ENCODE measurements around the gene MICALL2. TPM values are rescaled to one million over a fixed set of nuclear protein-coding genes. Genes with fewer than 3 reads are reported as not detected.

The MICALL2 gene
- 1 to 10 TPM; 2.0 to 2.1 TPM for total RNA-seq

DNA sequence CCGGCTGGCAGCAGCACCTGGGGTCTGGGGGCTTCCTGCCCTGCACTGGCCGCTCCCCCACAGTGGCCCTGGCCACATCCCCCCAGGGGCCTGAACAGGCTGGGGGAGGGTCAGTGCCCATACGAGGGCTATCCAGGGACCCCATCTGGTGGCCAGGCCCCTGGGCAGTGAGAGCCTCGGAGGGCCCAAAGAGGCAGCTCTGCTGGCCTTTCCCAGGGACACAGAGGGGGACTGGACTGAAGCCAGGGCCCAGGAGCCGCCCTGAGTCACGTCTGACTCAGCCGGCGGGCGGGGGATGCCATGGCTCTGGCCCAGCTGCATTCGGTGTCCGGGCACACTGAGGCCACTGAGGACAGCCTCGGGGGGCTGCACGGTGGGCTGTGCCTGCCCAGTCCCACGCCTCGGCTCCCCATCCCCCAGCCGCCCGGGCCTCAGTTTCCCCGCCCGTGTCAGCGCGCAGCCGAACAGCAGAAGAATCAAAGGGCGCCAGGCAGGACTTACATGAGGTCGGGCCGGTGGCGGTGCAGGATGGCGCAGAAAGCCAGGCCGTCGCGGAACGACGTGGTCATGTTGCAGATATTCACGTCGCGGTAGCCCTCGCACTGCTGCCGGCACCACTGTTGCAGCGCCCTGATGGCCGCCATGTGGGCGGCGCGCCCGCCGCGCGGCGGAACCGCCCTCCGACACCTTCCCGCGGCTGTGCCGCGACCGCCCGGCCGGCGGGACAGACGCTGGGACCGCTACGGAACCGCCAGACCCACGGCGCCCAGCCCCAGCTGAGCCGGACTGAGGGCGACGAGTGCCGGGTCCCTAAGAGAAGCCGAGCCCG lies at the start of gene MICALL2:
MICALL2 (minus strand) TSS at position 788 of the 829 bp plus-strand sequence; CDS start at position 644, 144 bp downstream.
- no peaks in the 10 kb centered on the region for H3K9me3 Mint-ChIP-seq
- H3K4me1 Mint-ChIP-seq (ENCODE audit: low read depth in 2 of 2) = peaks cover 4 to 13% of the 10 kb centered on the region in 2 donors
- ATAC-seq (peak in 1 of 2 donors; percentile 31), DNase-seq (ENCODE audit: low spot score) (peak; percentile 74)
- no peak within 1 kb of the TSS for H3K27ac Mint-ChIP-seq
- H3K36me3 Mint-ChIP-seq = no peaks in the 10 kb centered on the region
- H3K4me3 Mint-ChIP-seq = peak within 1 kb of the TSS; percentile 54
- no peaks in the 10 kb centered on the region for H3K27me3 Mint-ChIP-seq

DNA sequence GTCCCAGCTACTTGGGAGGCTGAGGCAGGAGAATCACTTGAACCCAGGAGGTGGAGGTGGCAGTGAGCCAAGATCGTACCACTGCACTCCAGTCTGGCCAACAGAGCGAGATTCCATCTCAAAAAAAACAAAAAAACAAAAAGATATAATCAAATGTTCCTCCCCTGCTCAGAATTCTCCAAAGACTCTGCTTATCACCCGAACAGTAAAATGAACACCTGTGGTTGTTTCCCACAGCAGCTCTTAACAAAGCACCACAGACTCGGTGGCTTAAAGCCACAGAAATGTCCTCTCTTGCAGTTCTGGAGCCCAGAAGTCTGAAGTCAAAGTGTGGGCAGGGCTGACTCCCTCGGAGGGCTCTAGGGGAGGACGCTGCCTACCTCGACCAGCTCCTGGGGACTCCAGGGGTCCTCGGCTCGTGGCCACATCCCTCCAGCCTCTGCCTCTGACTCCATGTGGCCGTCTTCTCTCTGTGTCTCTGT lies 49.0 kb upstream of the MICALL2 start:
- peaks cover 6 to 18% of the 10 kb centered on the region in 2 donors for H3K27me3 Mint-ChIP-seq
- H3K4me3 Mint-ChIP-seq = no peak overlapping the region
- H3K27ac Mint-ChIP-seq = no peak overlapping the region

DNA sequence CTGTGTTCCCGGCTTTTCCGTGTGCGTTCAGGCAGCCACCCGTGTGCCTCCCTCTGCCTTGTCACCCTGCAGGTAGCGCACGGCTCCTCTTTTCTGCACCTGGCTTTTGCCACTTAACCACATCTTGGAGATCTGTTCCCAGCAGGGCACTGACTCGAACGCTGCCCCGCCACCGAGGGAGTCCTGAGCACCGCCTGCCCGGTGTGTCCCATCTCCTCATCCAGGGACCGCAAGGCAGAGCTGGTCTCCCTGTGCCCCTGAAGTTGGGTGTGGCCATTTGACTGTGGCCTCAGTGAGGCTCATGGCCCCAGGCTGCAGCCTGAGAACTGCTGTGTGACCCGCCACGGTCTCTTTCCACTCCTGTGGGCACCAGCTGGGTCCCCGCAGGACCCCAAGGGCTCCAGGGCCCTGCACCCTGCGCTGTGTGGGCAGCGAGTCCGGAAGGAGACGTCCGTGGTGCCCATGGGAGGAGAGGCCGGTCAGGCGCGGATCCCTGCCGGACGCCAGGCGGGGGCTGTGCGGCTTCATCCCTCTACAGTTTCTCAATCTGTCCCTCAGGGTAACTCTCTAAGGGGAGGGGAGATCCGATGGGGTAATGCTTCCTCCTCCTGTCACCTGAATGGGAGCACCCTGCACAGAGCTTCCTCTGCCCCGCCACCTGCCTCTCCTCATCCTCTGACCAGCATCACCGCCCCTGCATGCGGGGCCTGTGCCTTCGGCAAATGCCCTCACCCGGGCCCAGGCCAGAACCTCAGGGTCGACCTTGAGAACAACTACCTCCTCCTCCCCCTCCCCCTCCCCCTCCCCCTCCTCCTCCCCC lies 46.7 kb upstream of the MICALL2 start:
- DNase-seq (ENCODE audit: low spot score) (no peak), ATAC-seq (no peak)
- Mint-ChIP-seq H3K9me3 (no peaks in the 10 kb centered on the region), H3K36me3 (peaks cover 6% of the 10 kb centered on the region), H3K4me1 (ENCODE audit: low read depth in 2 of 2) (peaks cover 18 to 28% of the 10 kb centered on the region in 2 donors), H3K27me3 (peaks cover 6 to 10% of the 10 kb centered on the region in 2 donors), H3K4me3 (peak overlapping the region; percentile 80), H3K27ac (no peak overlapping the region)

More for the DNA sequence above, 49.0 kb upstream of the MICALL2 start:
- no peaks in the 10 kb centered on the region for H3K9me3 Mint-ChIP-seq
- no peak for DNase-seq (ENCODE audit: low spot score)
- H3K36me3 Mint-ChIP-seq = no peaks in the 10 kb centered on the region
- ATAC-seq = no peak
- H3K4me1 Mint-ChIP-seq (ENCODE audit: low read depth in 2 of 2) = peaks cover 3 to 13% of the 10 kb centered on the region in 2 donors

DNA sequence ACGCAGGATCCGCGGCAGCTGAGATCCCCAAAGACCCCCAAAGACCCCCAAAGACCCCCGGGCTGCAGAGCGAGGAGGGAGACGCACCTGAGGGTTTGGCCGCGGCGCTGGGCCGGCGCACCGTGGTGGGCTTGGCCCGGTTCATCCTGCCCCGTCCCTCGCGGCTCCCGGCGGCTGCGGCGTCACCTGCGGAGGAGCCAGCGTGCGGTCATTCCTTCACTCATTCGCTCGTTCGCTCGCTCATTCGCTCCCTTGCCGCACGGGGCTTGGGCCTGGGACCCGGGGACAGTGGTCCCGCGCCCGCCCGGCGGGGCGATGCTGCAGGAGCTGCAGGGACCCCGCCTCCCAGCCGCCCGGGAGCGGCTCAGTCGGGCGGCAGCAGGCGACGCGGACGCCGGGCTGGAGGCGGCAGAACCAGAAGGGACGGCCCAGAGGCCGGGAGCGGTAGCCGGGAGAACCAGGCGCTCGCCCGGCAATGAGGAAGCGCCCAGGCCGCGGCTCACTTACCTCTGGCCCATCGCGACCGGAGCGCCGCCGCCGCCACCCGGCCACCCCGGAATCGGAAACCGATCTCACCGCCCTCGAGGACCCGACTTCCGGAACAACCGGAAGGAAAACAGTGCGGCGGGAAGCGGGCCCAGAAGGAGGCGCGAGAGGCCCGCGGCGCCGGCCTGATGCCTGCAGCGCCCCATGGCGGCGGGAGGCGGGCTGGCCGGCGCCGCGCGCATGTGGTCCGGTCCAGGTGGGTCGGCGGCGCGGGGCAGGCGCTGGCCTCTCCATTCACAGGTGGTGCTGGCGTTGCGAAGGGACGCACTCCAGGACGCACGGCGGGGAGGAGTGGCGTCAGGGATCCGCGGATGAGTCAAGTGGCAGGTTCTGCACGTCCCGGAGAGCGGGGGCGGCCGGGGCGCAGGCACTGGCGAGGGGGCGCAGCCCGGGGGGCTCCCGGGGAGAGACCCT lies 44.8 kb upstream of the MICALL2 start, which contains the start of gene INTS1:
INTS1 (minus strand) TSS at position 574 of the 960 bp plus-strand sequence; CDS start at position 145, 429 bp downstream.
- Mint-ChIP-seq H3K27me3 (peaks cover 6 to 10% of the 10 kb centered on the region in 2 donors), H3K36me3 (peaks cover 6% of the 10 kb centered on the region), H3K27ac (peak within 1 kb of the TSS; percentile 78 to 84), H3K9me3 (no peaks in the 10 kb centered on the region), H3K4me1 (ENCODE audit: low read depth in 2 of 2) (peaks cover 18 to 34% of the 10 kb centered on the region in 2 donors), H3K4me3 (peak within 1 kb of the TSS; percentile 91)
- ATAC-seq (peak; percentile 97), DNase-seq (ENCODE audit: low spot score) (peak; percentile 93)

DNA sequence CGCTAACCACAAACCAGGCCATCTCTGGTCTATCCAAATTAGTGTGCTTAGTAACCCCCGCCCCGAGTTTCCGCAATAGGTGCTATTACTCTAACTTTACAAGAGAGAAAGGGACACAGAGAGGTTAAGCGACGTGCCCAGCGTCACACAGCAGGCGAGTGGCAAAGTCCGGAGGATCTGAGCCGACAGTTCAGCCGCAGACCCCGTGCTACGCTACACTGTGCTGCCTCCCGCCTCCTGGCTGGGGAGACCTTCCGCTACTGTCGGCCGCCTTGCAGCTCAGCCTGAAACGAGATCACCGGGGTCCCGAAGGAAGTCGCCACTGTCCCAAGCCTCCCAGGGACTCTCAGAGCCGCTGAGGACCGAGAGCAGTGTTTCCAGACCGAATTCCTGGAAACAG lies 44.1 kb upstream of the MICALL2 start:
- Mint-ChIP-seq H3K27me3 (peaks cover 6 to 7% of the 10 kb centered on the region in 2 donors), H3K4me3 (peak overlapping the region; percentile 91), H3K36me3 (peaks cover 6% of the 10 kb centered on the region), H3K4me1 (ENCODE audit: low read depth in 2 of 2) (peaks cover 18 to 32% of the 10 kb centered on the region in 2 donors), H3K9me3 (no peaks in the 10 kb centered on the region), H3K27ac (peak overlapping the region; percentile 78 to 84)
- ATAC-seq (no peak), DNase-seq (ENCODE audit: low spot score) (no peak)

DNA sequence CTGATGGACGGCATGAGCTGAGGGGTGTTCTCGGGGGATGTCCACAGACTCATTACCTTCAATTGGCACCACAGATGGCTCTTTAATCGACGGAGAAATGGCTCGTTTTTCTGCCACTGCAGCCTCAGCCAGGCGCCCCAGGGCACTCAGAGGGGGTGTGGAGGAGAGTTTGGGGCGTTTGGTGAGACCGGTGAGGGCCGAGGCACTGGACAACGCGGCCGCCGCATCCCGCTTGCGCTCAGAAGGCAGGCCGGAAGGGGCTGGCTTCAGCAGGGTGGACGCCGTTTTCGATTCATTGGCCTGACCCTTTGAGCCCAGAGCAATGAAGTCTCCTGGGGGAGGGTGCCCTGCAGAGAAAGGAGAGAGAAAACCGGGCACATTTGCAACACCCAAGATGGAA lies 43.6 kb upstream of the MICALL2 start:
- ATAC-seq (no peak), DNase-seq (ENCODE audit: low spot score) (no peak)
- Mint-ChIP-seq H3K36me3 (peaks cover 6% of the 10 kb centered on the region), H3K9me3 (no peaks in the 10 kb centered on the region), H3K27me3 (peaks cover 6 to 7% of the 10 kb centered on the region in 2 donors), H3K27ac (peak overlapping the region; percentile 78 to 84), H3K4me1 (ENCODE audit: low read depth in 2 of 2) (peaks cover 18 to 31% of the 10 kb centered on the region in 2 donors), H3K4me3 (peak overlapping the region; percentile 91)

DNA sequence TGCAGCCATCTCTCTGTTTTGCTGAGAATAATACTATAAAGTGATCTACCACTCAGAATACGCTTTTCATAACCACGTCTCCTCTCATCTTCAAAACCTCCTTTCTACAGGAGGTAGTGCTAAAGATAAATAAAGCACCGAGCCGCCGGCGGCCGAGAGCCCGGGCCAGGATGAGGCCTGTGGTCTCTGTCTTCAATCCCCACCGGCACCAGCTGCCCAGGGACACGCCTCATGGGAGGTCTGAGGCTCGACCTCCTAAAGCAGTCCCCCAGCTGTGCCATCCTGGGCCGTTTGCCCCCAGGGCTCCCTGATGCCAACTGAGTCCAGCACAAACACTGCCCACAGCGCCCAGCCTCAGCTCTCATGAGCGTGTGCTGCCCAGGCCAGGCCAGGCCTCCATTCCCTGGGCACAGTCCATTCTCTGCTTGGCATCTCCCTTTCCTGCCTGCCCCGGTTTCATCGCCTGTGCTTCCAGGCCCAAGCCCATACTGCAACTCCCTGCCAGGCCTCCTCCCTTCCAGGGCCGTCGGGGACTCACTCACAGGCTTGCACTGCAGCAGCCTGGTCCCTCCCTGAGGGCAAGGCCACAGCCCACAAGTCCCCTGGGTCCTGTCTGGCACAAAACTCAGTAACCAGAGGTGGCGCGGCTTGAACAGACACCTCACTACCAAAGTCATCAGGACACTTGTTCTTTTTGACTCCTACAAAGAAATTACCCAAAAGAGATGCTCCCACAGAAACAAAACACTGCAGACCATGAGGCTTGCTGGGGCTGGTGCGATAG lies 42.4 kb upstream of the MICALL2 start:
- DNase-seq (ENCODE audit: low spot score) (no peak), ATAC-seq (no peak)
- Mint-ChIP-seq H3K9me3 (no peaks in the 10 kb centered on the region), H3K4me3 (peak overlapping the region; percentile 91), H3K36me3 (peaks cover 6% of the 10 kb centered on the region), H3K27me3 (peaks cover 2 to 4% of the 10 kb centered on the region in 2 donors), H3K27ac (peak overlapping the region in 1 of 2 donors; percentile 78), H3K4me1 (ENCODE audit: low read depth in 2 of 2) (peaks cover 18 to 27% of the 10 kb centered on the region in 2 donors)

DNA sequence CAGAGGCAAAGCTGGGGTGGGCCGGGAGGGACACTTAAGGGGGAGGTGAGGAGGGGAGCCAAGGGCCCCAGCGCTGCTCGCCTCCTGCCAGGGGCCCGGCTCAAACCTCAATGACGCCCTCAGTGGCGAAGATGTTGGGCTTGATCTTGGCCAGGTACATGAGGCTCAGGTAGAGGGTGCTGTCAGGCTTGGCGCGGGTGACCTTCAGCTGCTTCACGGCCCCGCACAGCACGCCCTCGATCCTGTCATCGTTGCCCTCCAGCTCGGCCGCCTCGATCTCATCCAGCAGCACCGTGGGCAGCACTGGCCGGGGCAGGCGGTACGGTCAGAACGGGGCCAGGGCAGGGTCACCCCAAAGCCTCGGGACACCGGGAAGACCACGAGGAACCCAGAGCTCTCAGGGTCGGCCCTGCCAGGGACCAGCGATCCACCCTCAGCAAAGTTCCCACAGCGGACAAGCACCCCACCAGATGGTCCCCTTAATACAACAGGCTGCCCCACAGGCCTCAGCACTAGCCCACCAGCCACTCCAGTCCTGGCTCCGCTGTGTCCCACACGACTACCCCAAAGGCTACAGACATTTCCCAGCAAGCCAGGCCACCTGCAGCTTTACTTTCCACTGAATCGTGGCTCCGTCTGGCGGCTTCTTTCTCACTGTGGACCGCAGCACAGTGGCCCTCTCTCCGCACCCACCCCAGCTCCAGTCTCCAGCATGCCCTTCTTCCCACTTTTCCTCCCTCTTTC lies 41.0 kb upstream of the MICALL2 start:
- no peak for DNase-seq (ENCODE audit: low spot score)
- no peak overlapping the region for H3K4me3 Mint-ChIP-seq
- H3K9me3 Mint-ChIP-seq = no peaks in the 10 kb centered on the region
- H3K36me3 Mint-ChIP-seq = peaks cover 6% of the 10 kb centered on the region
- ATAC-seq = no peak
- H3K4me1 Mint-ChIP-seq (ENCODE audit: low read depth in 2 of 2) = peaks cover 18 to 26% of the 10 kb centered on the region in 2 donors
- no peaks in the 10 kb centered on the region for H3K27me3 Mint-ChIP-seq
- H3K27ac Mint-ChIP-seq = no peak overlapping the region

DNA sequence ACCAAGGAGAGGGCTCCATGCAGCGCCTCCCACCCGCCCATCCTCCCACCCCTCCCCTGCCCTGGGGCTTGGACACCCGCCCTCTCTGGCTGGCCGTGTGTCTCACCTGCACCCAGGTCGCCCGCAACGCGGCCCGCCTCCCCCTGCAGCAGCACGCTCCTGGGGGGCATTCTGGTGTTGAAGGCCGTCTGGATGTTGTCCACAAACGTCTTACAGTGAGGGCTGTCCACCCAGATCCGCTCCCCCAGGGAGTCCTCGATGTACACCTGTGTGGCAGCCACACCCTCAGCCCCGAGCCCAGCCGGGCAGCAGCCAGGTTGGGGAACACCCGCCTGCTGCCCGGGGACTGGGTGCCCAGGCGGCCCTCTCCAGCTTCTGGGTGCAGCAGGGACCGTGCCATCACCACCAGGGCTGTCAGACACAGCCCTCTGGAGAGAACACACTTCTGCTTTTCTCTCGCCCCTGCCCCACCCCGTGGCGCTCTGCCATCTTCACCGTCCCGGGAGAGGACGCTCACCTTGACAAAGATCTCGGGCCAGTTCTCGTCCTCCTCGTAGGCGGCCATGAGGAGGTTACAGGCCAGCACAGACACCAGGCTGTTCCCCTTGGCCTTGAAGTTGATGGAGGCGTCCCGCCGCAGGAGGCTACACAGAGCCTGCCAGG lies 40.2 kb upstream of the MICALL2 start:
- no peaks in the 10 kb centered on the region for H3K9me3 Mint-ChIP-seq
- H3K4me3 Mint-ChIP-seq = no peak overlapping the region
- peaks cover 6% of the 10 kb centered on the region for H3K36me3 Mint-ChIP-seq
- ATAC-seq (no peak), DNase-seq (ENCODE audit: low spot score) (no peak)
- peaks cover 18 to 25% of the 10 kb centered on the region in 2 donors for H3K4me1 Mint-ChIP-seq (ENCODE audit: low read depth in 2 of 2)
- H3K27me3 Mint-ChIP-seq = no peaks in the 10 kb centered on the region
- H3K27ac Mint-ChIP-seq = no peak overlapping the region

DNA sequence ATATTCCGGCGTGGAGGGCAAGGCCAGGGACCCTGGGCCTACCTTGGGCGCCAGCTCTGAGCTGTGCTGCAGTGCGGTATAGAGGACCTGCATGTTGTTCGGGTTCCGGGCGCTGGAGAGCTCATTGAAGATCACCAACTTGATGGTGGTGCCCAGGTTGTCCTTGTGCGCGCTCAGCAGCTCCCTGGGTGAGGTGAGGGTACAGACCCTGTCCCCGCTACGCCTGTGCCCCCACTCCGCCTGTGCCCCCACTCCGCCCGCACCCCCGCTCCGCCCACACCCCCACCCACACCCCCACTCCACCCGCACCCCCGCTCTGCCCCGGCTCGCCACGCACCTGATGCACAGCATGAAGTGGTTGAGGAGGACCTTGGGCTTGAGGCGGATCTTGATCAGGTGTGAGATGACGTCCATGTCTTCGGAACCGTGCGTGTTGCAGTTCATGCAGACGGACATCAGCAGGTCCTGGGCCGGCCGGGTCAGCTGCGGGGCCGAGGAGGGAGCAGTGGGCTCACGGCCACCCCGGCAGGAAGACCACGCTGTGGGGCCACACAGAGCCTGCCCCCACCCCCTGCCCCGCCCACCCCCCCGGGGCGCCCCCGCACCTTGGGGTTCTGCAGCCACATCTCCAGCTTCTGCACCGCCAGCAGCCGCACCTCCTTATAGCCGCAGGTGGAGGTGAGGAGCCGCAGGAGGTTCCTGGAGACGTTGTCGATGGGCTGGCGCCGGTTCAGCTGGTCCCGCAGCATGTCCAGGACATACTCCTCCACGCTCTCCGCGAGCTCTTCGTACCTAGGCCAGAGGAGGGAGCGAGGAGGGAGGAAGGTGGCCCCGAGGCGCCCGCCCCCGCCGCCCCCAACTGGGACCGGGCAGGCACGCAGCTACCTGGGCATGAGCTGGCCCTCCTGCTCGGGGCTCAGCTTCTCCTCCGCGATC lies 39.4 kb upstream of the MICALL2 start:
- Mint-ChIP-seq H3K4me1 (ENCODE audit: low read depth in 2 of 2) (peaks cover 17 to 21% of the 10 kb centered on the region in 2 donors), H3K36me3 (peaks cover 6% of the 10 kb centered on the region), H3K27ac (no peak overlapping the region), H3K4me3 (no peak overlapping the region), H3K9me3 (no peaks in the 10 kb centered on the region), H3K27me3 (no peaks in the 10 kb centered on the region)
- DNase-seq (ENCODE audit: low spot score) = no peak
- ATAC-seq = no peak
